GM12878 (cell line): ENCODE data around the gene CIRBP. TPM values are rescaled to one million over a fixed set of nuclear protein-coding genes. Genes with fewer than 3 reads are reported as not detected.

Experiments
- ATF7 ChIP-seq: fragments of 450-650 bp; IDR thresholded peaks from 2 replicates; pipeline ENCODE4 v1.6.1; 2016; ENCODE audit warnings: low read depth, mild to moderate bottlenecking
- CHD1 ChIP-seq: IDR thresholded peaks from 2 replicates; pipeline ENCODE4 v1.6.1; 2012; ENCODE audit warnings: low read depth, low read length, improper control_type of control experiment
- CHD2 ChIP-seq: IDR thresholded peaks from 2 replicates; pipeline ENCODE4 v1.6.1; 2011; ENCODE audit warnings: low read depth, low read length, improper control_type of control experiment, borderline replicate concordance
- EED ChIP-seq: sonication (generic); IDR thresholded peaks from 2 replicates; pipeline ENCODE4 v1.6.1; 2016; ENCODE audit warnings: antibody characterized with exemption, low read depth
- EZH2 ChIP-seq: IDR thresholded peaks from 2 replicates; pipeline ENCODE4 v1.6.1; 2012; ENCODE audit warnings: low read depth, mild to moderate bottlenecking, control low read depth, inconsistent platforms, low read length, borderline replicate concordance; ENCODE audit not compliant: control insufficient read depth
- FOXM1 ChIP-seq: IDR thresholded peaks from 2 replicates; pipeline ENCODE4 v1.6.1; 2012; ENCODE audit warnings: low read depth, mild to moderate bottlenecking, inconsistent platforms, low read length, moderate library complexity
- IKZF1 ChIP-seq: fragments of 450-650 bp; conservative IDR thresholded peaks from 2 replicates; pipeline ENCODE4 v1.6.1; 2017; ENCODE audit warnings: antibody characterized with exemption, mild to moderate bottlenecking
- MTA2 ChIP-seq: fragments of 450-650 bp; IDR thresholded peaks from 2 replicates; pipeline ENCODE4 v1.6.1; 2016; ENCODE audit warnings: low read depth, mild to moderate bottlenecking, moderate library complexity
- NR2C2 ChIP-seq: IDR thresholded peaks from 2 replicates; pipeline ENCODE4 v1.6.1; 2011; ENCODE audit warnings: borderline replicate concordance, low read depth; ENCODE audit not compliant: control insufficient read depth, insufficient read length
- NRF1 ChIP-seq: conservative IDR thresholded peaks from 2 replicates; pipeline ENCODE4 v1.6.1; 2011; ENCODE audit warnings: mild to moderate bottlenecking, low read depth, low read length, improper control_type of control experiment
- WRNIP1 ChIP-seq: IDR thresholded peaks from 2 replicates; pipeline ENCODE4 v1.6.1; 2011; ENCODE audit warnings: low read depth, low read length, improper control_type of control experiment, borderline replicate concordance
- ZNF24 ChIP-seq: fragments of 450-650 bp; IDR thresholded peaks from 2 replicates; pipeline ENCODE4 v1.6.1; 2017; ENCODE audit warnings: antibody characterized with exemption, mild to moderate bottlenecking
- ZNF384 ChIP-seq: IDR thresholded peaks from 2 replicates; pipeline ENCODE4 v1.6.1; 2012; ENCODE audit warnings: low read depth, mild to moderate bottlenecking, low read length, improper control_type of control experiment, borderline replicate concordance
- polyA plus RNA-seq, 11 experiments: library from polyadenylated mRNA; depleted of rRNA in 4 of 11; unstranded in 6 of 11; stranded (reverse) in 5 of 11; fragments of >200 nt; fragmentation: Nextera tagmentation in 4 of 11; fragmentation: Illumina TruSeq in 1 of 11; extraction: Ambion mirVana in 4 of 11; extraction: Trizol in 1 of 11; gene quantifications; 1 replicate in 1 of 11; 2 replicates in 10 of 11; pipeline versions ENCODE4 v1.2.1 to v1.2.3, GENCODE V29; 2011 to 2016; ENCODE audit warnings: inconsistent platforms in 2 of 11, missing spikeins in 2 of 11, low read depth in 1 of 11
- total RNA-seq, 4 experiments: library from RNA; depleted of rRNA in 3 of 4; stranded (reverse); fragments of >200 nt in 3 of 4; fragmentation: Illumina TruSeq in 1 of 4; extraction: Trizol in 1 of 4; gene quantifications; 2 replicates each; pipeline versions ENCODE4 v1.2.1 to v1.2.3, GENCODE V29; 2013 to 2021
- TF ChIP-seq, protein P1 (sequence below): IDR thresholded peaks from 2 replicates; pipeline ENCODE4 v1.6.1; 2011; ENCODE audit warnings: mild to moderate bottlenecking, low read depth, low read length, moderate library complexity; ENCODE audit not compliant: insufficient replicate concordance
- TF ChIP-seq, protein P2 (sequence below): fragments of 450-650 bp; IDR thresholded peaks from 2 replicates; pipeline ENCODE4 v1.6.1; 2016; ENCODE audit warnings: mild to moderate bottlenecking, moderate library complexity, borderline replicate concordance
- TF ChIP-seq, protein P3 (sequence below): fragments of 450-650 bp; IDR thresholded peaks from 2 replicates; pipeline ENCODE4 v1.6.1; 2017; ENCODE audit warnings: mild to moderate bottlenecking, moderate library complexity
- TF ChIP-seq, protein P4 (sequence below): IDR thresholded peaks from 2 replicates; pipeline ENCODE4 v1.6.1; 2012; ENCODE audit warnings: low read depth, low read length, improper control_type of control experiment

CIRBP gene
- total and polyA plus RNA-seq, 10 of the 15 experiments (the other 5 are each of a cell fraction or from before 2014, with no cell fraction given): 27.6 to 335 (median 229) TPM

DNA sequence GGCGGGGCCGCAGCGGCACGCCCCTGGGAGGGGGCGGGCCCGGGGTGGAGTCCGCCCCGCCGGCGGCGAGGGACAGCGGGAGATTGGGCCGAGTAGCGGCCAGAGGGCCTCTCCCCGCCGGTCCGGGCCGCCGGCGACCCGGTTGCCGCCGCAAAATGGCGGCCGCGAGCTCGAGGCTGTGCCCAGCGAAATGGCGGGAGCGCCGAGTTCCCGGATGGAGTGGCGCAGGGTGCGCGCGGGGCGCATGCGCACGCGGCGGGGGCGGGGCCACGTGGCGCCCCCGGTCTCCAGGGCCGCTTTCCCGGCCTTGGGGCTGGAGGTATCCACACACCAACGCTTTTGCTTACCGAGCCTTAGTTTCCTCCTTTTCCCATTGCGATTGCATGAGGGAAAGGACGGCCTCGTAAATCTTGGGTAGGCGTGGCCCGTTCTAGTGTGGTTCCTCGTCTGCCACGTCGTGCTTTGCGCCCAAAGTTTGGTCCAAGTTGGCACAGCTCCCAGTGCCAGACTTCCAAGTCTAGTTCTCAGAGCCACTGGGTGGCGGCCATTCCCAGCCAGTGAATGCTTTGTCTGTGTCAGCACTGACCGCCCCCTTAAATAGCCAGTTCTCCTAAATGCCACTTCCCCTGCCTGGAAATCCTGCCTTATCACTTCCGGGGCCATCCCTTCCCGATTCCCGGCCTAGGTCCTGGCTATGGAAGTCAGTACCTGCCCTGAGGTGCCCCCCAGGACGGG lies 513 bp downstream of the CIRBP start (continued):
- TF ChIP-seq NR2C2 (no peak), ZNF24 (no peak), CHD2 (peak; percentile 16; the same call in 1 of the 2 replicates), ZNF384 (no peak), MTA2 (no peak), FOXM1 (no peak), EED (0 out of 2 replicates have a peak, but pooled peaks have one; percentile 28), NRF1 (peak; percentile 88), WRNIP1 (no peak), EZH2 (no peak), IKZF1 (peak; percentile 86), CHD1 (peak; percentile 24), ATF7 (no peak)
- TF ChIP-seq, protein P1, sequence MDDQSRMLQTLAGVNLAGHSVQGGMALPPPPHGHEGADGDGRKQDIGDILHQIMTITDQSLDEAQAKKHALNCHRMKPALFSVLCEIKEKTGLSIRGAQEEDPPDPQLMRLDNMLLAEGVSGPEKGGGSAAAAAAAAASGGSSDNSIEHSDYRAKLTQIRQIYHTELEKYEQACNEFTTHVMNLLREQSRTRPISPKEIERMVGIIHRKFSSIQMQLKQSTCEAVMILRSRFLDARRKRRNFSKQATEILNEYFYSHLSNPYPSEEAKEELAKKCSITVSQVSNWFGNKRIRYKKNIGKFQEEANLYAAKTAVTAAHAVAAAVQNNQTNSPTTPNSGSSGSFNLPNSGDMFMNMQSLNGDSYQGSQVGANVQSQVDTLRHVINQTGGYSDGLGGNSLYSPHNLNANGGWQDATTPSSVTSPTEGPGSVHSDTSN: no peak
- TF ChIP-seq, protein P2, sequence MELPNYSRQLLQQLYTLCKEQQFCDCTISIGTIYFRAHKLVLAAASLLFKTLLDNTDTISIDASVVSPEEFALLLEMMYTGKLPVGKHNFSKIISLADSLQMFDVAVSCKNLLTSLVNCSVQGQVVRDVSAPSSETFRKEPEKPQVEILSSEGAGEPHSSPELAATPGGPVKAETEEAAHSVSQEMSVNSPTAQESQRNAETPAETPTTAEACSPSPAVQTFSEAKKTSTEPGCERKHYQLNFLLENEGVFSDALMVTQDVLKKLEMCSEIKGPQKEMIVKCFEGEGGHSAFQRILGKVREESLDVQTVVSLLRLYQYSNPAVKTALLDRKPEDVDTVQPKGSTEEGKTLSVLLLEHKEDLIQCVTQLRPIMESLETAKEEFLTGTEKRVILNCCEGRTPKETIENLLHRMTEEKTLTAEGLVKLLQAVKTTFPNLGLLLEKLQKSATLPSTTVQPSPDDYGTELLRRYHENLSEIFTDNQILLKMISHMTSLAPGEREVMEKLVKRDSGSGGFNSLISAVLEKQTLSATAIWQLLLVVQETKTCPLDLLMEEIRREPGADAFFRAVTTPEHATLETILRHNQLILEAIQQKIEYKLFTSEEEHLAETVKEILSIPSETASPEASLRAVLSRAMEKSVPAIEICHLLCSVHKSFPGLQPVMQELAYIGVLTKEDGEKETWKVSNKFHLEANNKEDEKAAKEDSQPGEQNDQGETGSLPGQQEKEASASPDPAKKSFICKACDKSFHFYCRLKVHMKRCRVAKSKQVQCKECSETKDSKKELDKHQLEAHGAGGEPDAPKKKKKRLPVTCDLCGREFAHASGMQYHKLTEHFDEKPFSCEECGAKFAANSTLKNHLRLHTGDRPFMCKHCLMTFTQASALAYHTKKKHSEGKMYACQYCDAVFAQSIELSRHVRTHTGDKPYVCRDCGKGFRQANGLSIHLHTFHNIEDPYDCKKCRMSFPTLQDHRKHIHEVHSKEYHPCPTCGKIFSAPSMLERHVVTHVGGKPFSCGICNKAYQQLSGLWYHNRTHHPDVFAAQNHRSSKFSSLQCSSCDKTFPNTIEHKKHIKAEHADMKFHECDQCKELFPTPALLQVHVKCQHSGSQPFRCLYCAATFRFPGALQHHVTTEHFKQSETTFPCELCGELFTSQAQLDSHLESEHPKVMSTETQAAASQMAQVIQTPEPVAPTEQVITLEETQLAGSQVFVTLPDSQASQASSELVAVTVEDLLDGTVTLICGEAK: 0 out of 2 replicates have a peak, but pooled peaks have one; percentile 15
- TF ChIP-seq, protein P3, sequence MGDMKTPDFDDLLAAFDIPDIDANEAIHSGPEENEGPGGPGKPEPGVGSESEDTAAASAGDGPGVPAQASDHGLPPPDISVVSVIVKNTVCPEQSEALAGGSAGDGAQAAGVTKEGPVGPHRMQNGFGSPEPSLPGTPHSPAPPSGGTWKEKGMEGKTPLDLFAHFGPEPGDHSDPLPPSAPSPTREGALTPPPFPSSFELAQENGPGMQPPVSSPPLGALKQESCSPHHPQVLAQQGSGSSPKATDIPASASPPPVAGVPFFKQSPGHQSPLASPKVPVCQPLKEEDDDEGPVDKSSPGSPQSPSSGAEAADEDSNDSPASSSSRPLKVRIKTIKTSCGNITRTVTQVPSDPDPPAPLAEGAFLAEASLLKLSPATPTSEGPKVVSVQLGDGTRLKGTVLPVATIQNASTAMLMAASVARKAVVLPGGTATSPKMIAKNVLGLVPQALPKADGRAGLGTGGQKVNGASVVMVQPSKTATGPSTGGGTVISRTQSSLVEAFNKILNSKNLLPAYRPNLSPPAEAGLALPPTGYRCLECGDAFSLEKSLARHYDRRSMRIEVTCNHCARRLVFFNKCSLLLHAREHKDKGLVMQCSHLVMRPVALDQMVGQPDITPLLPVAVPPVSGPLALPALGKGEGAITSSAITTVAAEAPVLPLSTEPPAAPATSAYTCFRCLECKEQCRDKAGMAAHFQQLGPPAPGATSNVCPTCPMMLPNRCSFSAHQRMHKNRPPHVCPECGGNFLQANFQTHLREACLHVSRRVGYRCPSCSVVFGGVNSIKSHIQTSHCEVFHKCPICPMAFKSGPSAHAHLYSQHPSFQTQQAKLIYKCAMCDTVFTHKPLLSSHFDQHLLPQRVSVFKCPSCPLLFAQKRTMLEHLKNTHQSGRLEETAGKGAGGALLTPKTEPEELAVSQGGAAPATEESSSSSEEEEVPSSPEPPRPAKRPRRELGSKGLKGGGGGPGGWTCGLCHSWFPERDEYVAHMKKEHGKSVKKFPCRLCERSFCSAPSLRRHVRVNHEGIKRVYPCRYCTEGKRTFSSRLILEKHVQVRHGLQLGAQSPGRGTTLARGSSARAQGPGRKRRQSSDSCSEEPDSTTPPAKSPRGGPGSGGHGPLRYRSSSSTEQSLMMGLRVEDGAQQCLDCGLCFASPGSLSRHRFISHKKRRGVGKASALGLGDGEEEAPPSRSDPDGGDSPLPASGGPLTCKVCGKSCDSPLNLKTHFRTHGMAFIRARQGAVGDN: peak; percentile 87; the same call in 1 of the 2 replicates
- TF ChIP-seq, protein P4, sequence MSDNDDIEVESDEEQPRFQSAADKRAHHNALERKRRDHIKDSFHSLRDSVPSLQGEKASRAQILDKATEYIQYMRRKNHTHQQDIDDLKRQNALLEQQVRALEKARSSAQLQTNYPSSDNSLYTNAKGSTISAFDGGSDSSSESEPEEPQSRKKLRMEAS: peak; percentile 80; the same call in 1 of the 2 replicates
